GM19455 (cell line): Measurements from ENCODE around the gene EMX2.
A peak's percentile ranks its signal among the peaks of the same experiment; 100 is the strongest.
"Not testable (repeated sequence)": the region's sequence is repeated elsewhere in the genome, so short reads cannot be mapped to it uniquely, and the experiment has no call there.

Source experiments
- ATAC-seq: cut with Tn5 transposase; IDR thresholded peaks from one replicate; pipeline ENCODE4 v1.9.1; 2021; ENCODE audit not compliant: unreplicated experiment

EMX2 gene

DNA sequence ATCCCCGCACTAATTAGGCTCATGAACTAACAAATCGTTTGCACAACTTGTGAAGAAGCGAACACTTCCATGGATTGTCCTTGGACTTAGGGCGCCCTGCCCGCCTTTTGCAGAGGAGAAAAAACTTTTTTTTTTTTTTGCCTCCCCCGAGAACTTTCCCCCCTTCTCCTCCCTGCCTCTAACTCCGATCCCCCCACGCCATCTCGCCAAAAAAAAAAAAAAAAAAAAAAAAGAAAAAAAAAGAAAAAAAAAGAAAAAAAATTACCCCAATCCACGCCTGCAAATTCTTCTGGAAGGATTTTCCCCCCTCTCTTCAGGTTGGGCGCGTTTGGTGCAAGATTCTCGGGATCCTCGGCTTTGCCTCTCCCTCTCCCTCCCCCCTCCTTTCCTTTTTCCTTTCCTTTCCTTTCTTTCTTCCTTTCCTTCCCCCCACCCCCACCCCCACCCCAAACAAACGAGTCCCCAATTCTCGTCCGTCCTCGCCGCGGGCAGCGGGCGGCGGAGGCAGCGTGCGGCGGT is at the start of gene EMX2:
Gene EMX2 (plus strand): TSS at position 41 of the 519 bp plus-strand sequence. CDS start 522 bp downstream, outside the sequence.
- ATAC-seq: no peak

DNA sequence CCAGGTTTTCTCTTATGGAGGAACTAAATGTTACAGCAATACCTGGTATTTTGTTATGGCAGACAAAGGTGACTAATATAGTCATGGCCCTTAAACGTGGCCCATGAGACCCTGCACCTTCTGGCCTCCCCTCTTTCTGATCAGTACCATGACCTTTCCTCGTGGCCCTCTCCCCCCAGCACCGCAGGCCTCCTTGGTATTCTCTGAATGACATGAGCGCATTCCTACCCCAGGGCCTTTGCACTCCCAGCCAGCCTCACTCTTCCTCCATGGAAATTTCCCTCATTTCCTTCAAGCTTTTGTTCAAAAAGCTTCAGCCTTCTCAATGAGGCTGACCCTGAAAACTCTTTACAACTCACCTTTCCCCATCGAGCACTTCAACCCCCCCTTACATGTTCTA is 46.5 kb upstream of the EMX2 start:
- no peak for ATAC-seq

- ATAC-seq: peak; percentile 90
Observed at GRCh38 chr10:117496616-117497028, 45.9 kb upstream of the EMX2 start.

GRCh38 chr10:117497736-117498135 is 44.8 kb upstream of the EMX2 start:
- ATAC-seq: no peak

GRCh38 chr10:117499248-117500105 is 43.1 kb upstream of the EMX2 start:
- no peak for ATAC-seq

- ATAC-seq: no peak
Observed at GRCh38 chr10:117500456-117500855, 42.1 kb upstream of the EMX2 start.

DNA sequence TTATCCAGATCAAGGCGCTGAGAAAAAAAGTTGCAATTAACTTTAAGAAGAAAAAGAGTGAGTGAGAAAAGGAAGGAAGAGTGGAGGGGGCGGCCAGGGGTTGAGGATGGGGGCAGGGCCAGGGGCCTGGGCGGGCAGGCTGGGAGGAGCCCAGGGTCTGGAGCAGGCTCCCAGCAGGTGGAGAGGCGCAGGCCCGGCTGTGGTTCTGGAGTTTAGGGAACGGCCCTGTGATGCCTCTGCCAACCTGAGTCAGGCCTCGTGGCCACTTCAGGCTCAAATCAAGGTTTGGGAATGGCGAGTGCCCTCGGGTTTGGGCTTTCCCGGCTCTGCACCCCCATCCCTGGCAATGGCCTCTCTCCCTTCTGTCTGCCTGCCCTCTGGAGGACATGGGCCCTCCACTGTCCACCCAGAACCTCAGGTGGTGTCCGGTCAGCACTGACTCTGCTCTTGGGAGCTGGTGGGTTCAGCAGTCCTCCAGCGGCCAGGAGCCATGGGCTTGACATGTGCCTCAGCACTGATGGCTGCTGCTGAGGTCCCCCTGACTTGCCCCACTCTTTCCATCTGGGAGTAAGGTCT is 41.0 kb upstream of the EMX2 start:
- ATAC-seq: no peak

GRCh38 chr10:117502421-117503243 is 39.9 kb upstream of the EMX2 start:
- peak; percentile 31 for ATAC-seq

DNA sequence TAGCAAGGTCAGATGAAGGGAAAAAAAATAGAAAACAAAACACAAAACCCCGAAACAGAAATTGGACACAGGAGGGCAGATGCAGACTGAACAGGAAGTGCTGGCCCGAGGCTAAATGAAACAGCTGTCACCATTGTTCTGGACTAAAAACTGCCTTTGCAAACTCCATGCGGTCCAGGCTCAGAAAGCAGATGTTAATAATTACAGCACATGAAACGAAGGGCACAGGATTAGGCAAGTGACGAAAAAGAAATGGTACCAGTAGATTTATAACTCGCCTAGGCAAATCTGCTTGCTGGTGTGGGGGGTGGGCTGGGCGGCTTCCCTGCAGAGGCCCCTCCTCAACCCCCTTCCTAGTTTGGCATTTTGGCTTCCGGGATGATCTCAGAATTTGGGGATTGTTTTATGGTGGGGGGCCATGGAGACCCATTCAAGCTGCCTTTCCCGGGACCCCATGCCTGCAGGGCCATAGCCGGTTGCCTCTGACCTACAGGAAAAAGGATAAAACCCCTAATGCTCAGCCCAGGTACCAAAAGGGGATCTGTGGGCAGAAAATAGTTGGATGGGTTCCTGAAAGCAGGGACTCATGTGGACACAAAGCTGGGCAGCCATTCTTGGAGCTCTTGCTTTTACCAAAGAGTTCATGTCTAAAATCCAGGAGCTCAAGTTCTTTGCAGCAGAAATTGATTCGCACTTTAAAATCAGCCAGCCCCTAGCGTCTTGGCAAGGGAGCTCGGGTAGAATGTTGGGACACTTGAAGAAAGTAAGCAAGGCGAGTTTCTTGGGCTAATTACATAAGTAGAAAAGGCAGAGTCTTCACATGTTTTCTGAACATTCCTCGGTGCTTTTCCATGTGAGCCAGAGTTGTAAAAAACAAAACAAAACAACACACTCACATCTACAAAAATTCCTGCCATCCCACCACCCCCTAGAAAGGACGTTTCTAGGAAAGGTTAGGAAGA is 39.0 kb upstream of the EMX2 start:
- ATAC-seq: peak; percentile 76

DNA sequence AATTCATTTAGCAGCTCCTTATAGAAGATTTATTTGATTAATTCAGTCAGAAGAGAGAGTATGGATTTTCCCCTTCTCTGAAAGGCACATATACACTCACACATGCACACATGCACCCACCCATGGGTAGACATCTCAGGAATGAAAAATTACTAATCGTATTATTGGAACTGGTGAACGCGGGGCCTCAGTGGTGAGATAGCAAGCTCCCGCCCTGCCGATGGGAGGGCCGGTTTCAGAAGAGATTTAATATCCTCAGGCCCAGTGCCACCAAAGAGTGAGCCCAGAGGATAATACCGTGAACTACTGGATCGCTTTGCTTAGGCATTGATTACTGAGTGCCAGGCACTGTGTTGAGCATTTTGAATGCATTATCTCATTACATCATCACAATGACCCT is 38.0 kb upstream of the EMX2 start:
- ATAC-seq: no peak

DNA sequence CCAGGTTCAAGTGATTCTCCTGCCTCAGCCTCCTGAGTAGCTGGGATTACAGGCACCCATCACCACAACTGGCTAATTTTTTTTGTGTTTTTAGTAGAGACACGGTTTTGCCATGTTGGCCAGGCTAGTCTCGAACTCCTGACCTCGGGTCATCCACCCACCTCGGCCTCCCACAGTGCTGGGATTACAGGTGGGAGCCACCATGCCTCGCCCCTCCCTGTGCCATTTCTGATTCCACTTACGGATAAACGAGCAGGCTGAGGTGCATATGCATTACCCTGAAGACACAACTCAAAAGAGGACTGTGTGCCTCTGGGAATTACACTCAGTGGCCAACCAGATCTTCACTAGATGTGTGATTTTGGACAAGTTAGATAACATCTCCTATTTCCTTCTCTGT is 35.5 kb upstream of the EMX2 start:
- not testable (repeated sequence) for ATAC-seq

GRCh38 chr10:117509573-117509972 is 33.0 kb upstream of the EMX2 start:
- ATAC-seq: no peak

- ATAC-seq: no peak
Observed at GRCh38 chr10:117511601-117512390, 30.8 kb upstream of the EMX2 start.

GRCh38 chr10:117514971-117515370 is 27.6 kb upstream of the EMX2 start:
- ATAC-seq: no peak

GRCh38 chr10:117516681-117517080 is 25.9 kb upstream of the EMX2 start:
- no peak for ATAC-seq

DNA sequence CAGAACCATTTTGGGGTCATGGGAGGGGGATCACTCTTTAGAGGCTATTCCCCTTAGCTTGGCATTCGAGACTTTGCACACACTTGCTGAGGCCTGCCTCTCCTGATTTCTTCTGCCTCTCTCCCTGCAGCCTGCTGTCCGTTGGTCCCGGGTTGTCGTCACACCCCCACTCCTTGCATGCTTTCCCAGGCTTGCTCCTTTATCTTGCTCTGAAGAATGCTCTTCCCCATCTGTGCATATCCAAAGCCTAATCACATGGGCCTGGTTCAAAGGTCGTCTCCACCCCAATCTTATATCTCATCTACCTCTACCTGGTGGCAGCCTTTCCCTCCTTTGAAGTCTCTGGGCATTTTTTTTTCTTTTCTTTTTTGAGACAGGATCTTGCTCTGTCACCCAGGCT is 24.3 kb upstream of the EMX2 start:
- no peak for ATAC-seq

DNA sequence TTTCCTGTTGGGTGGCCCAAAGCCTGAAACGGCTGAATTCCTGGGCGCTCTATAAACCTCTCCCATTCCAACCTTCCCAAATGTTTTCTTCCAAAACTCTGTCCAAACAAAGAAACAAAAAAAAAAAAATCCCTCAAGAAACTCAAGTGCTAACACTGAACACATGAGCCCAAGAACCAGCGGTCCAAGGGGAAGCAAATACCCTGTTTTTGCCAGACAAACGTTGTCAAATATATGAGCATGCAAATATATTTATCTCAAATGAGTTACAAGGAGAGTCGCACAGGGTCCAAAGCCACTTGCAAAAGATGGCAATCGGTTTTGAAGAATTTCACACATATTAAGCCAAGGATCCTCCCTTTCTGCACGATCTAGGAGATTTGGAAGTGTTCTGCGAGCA is 23.3 kb upstream of the EMX2 start:
- no peak for ATAC-seq

GRCh38 chr10:117519879-117520278 is 22.7 kb upstream of the EMX2 start:
- ATAC-seq: no peak

- no peak for ATAC-seq
Observed at GRCh38 chr10:117530791-117531190, 11.8 kb upstream of the EMX2 start.
